Cardiac fibroblast (primary cell): ENCODE results near the gene BPHL.
A peak's percentile ranks its signal among the peaks of the same experiment; 100 is the strongest.

Experiments
- DNase-seq, 2 donors: peaks; one replicate each; pipeline versions ENCODE4 v3.0.0 to v3.0.0-alpha.2; 2010; ENCODE audit warnings: low read depth in 2 of 2
- H3K4me3 ChIP-seq, 2 donors: replicated peaks in 1 of 2; 1 replicate in 1 of 2; 2 replicates in 1 of 2; pipeline ENCODE4 v1.5.1; 2011; ENCODE audit warnings: low read depth in 2 of 2, low read length in 2 of 2, mild to moderate bottlenecking in 2 of 2, moderate library complexity in 1 of 2
- TF ChIP-seq, protein P1 (sequence below): IDR thresholded peaks from one replicate; pipeline ENCODE4 v1.5.1; 2011; ENCODE audit warnings: low read depth, mild to moderate bottlenecking, low read length, inconsistent platforms

The BPHL gene

DNA sequence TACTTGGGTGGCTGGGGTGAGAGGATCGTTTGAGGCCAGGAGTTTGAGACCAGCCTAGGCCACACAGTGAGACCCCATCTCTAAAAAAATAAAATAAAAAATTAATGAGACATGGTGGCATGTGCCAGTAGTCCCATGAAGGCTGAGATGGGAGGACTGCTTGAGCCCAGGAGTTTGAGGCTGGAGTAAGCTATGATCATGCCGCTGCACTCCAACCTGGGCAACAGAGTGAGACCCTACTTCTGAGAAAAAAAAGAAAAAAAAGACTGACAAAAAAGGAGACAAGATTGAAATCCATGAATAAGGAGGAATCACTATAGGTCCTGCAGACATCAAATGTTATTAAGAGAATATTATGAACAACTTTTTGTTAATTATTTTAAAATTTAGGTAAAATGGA, 23.7 kb upstream of the BPHL start:
- H3K4me3 ChIP-seq, result no peak overlapping the region
- no peak for DNase-seq
- TF ChIP-seq, protein P1, sequence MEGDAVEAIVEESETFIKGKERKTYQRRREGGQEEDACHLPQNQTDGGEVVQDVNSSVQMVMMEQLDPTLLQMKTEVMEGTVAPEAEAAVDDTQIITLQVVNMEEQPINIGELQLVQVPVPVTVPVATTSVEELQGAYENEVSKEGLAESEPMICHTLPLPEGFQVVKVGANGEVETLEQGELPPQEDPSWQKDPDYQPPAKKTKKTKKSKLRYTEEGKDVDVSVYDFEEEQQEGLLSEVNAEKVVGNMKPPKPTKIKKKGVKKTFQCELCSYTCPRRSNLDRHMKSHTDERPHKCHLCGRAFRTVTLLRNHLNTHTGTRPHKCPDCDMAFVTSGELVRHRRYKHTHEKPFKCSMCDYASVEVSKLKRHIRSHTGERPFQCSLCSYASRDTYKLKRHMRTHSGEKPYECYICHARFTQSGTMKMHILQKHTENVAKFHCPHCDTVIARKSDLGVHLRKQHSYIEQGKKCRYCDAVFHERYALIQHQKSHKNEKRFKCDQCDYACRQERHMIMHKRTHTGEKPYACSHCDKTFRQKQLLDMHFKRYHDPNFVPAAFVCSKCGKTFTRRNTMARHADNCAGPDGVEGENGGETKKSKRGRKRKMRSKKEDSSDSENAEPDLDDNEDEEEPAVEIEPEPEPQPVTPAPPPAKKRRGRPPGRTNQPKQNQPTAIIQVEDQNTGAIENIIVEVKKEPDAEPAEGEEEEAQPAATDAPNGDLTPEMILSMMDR, result no peak

DNA sequence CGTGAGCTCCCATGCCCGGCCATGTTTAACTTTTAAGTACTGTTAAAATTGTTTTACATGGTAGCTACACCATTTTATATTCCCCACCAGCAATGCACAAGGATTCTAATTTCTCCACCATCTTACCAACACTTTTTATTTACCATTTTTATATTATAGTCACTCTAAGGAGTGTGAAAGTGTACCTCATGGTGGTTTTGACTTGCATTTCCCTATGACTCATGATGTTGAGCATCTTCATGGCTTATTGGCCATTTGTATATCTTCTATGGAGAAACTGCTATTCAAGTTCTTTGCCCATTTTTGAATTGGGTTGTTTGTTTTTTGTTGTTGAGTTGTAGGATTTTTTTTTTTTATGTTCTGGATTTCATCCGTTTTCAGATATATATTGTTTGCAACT, 15.6 kb upstream of the BPHL start:
- TF ChIP-seq, protein P1, result no peak
- no peak for DNase-seq
- H3K4me3 ChIP-seq, result no peak overlapping the region

DNA sequence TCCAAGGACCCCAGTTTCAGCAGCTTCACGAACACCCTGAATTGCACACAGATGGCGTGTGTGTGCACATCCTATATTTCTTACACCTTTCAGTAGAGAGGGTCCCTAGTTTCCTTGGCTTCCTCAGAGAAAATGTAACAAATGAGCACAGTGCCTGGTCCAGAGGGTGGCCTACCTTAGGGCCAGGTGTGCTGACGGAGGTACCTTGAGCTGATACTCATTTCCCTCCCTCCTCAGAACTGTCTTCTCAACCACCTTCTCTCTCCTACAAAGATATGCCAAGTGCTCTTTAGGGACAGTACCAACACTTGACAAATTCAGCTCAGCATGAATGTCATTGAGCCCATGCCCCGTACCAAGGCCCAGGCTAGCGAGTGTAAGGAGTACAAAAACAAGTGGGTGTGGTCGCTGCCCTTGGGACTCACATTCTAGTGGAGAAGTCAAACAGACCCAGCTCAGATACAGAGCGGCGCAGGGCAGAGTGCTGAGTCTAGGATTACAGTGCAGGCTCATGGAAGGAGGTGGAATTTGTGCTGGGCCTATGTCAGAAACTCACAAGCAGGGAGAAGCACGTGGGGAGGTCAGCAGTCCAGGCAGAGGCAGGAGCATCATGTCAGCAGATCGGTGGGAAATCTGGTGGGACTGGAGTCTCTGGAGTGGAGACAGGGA, 9.6 kb upstream of the BPHL start:
- no peak for DNase-seq
- no peak overlapping the region for H3K4me3 ChIP-seq
- TF ChIP-seq, protein P1, result no peak

DNA sequence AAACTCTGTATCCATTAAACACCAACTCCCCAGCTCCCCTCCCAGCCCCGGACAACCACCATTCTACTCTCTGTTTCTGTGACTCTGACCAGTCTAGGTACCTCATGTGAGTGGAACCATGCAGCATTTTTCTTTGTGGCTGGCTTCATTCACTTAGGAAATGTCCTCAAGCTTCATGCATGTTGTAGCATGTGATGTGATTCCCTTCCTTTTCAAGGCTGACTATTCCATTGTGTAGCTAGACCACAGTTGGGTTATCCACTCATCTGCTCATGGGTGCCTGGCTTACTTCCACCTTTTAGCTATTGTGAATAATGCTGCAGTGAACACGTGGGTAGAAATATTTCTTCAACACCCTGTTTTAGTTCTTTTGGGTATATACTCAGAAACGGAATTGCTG, 8.8 kb upstream of the BPHL start:
- H3K4me3 ChIP-seq, result no peak overlapping the region
- TF ChIP-seq, protein P1, result no peak
- no peak for DNase-seq

DNA sequence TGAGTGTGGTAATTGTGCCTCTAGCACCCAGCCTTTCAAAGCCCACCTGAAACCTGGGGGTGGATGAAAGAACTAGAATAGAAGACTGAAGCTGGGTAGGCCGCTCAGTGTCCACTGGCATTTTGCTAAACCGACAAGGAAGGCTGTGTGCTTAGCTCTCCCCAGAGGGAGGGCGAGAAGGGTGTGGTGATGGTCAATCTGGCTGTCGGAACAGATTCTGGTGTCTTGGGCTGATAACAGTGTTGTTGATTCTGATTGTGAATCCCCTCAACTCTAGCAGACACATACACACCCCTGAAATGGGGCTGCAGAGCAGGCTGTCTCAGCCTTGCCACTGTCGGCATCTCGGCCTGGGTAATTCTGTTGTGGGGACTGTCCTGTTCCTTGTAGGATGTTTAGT, 4.1 kb upstream of the BPHL start:
- no peak for DNase-seq
- no peak overlapping the region for H3K4me3 ChIP-seq
- TF ChIP-seq, protein P1, result no peak

DNA sequence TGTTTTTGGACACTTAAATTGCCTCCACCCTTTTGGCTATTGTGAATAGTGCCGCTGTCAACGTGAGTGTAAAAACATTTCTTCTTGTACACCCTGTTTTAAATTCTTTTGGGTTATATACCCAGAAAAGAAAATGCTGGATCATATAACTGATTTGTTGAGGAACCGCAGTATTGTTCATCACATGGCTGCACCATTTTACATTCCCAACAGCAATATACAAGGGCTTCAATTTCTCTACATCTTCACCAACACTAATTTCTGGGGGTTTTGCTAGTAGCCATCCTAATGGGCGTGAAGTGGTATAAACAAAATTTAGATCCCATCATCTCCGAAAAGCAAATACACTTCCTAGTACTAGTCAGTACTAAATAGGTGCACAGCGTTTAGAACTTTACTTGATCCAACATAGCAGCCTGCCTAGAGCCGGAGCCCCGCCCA, 579 bp upstream of the BPHL start:
- no peak for DNase-seq
- TF ChIP-seq, protein P1, result no peak
- H3K4me3 ChIP-seq, result peak overlapping the region; percentile 70 to 86
